Measurements from ENCODE around the gene MADCAM1.
"Not testable (repeated sequence)": the region's sequence is repeated elsewhere in the genome, so short reads cannot be mapped to it uniquely, and the experiment has no call there.

MADCAM1 gene

GRCh38 chr19:496112-496665 is at the start of gene MADCAM1:
TSS of gene MADCAM1 (plus strand) at chr19:496486. CDS start at chr19:496500, 14 bp downstream.
- DNase-seq: no peak

GRCh38 chr19:447064-447426 is 49.2 kb upstream of the MADCAM1 start:
- DNase-seq: no peak

- no peak for DNase-seq
These were observed 48.3 kb upstream of the MADCAM1 start for GRCh38 chr19:447816-448560.

GRCh38 chr19:449916-450315 is 46.4 kb upstream of the MADCAM1 start:
- DNase-seq: no peak

- DNase-seq: not testable (repeated sequence)
These were observed 45.3 kb upstream of the MADCAM1 start for GRCh38 chr19:450912-451481.

- no peak for DNase-seq
These were observed 43.5 kb upstream of the MADCAM1 start for GRCh38 chr19:452829-453228.

- DNase-seq: no peak
These were observed 42.7 kb upstream of the MADCAM1 start for GRCh38 chr19:453606-454005.

GRCh38 chr19:455031-455705 is 41.1 kb upstream of the MADCAM1 start:
- no peak for DNase-seq

GRCh38 chr19:455851-456546 is 40.3 kb upstream of the MADCAM1 start:
- no peak for DNase-seq

GRCh38 chr19:456547-457110 is 39.7 kb upstream of the MADCAM1 start:
- DNase-seq: no peak

GRCh38 chr19:457636-458035 is 38.6 kb upstream of the MADCAM1 start:
- DNase-seq: no peak

GRCh38 chr19:458091-459042 is 37.9 kb upstream of the MADCAM1 start:
- DNase-seq: no peak

- peak; percentile 10 for DNase-seq
These were observed 36.4 kb upstream of the MADCAM1 start for GRCh38 chr19:459724-460511.

- DNase-seq: no peak
These were observed 35.2 kb upstream of the MADCAM1 start, which contains the start of gene SHC2 for GRCh38 chr19:460877-461720. TSS of gene SHC2 (minus strand) at chr19:461033. CDS start at chr19:460996, 37 bp downstream.

GRCh38 chr19:461721-462551 is 34.4 kb upstream of the MADCAM1 start:
- DNase-seq: no peak

GRCh38 chr19:463483-464207 is 32.6 kb upstream of the MADCAM1 start:
- no peak for DNase-seq

- no peak for DNase-seq
These were observed 32.1 kb upstream of the MADCAM1 start for GRCh38 chr19:464208-464545.
